OCI-LY7 (cell line): ENCODE data around the gene PDSS2.

Experiments used
- CTCF ChIP-seq: fragments of 200-600 bp; sonication (generic); conservative IDR thresholded peaks from 2 replicates; pipeline ENCODE4 v1.5.1; 2014; ENCODE audit warnings: mild to moderate bottlenecking, antibody characterized with exemption, low read length, moderate library complexity, mixed read lengths
- EZH2phosphoT487 ChIP-seq: fragments of 200-600 bp; sonication (generic); IDR thresholded peaks from 2 replicates; pipeline ENCODE4 v1.6.1; 2018; ENCODE audit warnings: low read depth, borderline replicate concordance, mild to moderate bottlenecking, mixed run types, antibody characterized with exemption, low read length, moderate library complexity, mixed read lengths

- no peak for TF ChIP-seq CTCF
- TF ChIP-seq EZH2phosphoT487: no peak
Observed at GRCh38 chr6:107140581-107140980, 318.8 kb downstream of the PDSS2 start.
